GM18858 (cell line): Measurements from ENCODE around the gene FNIP2.

Experiments used
- ATAC-seq: cut with Tn5 transposase; IDR thresholded peaks from one replicate; pipeline ENCODE4 v1.9.1; 2021; ENCODE audit not compliant: unreplicated experiment

The FNIP2 gene

GRCh38 chr4:158835226-158836001, 66.6 kb downstream of the FNIP2 start:
- ATAC-seq: no peak

DNA sequence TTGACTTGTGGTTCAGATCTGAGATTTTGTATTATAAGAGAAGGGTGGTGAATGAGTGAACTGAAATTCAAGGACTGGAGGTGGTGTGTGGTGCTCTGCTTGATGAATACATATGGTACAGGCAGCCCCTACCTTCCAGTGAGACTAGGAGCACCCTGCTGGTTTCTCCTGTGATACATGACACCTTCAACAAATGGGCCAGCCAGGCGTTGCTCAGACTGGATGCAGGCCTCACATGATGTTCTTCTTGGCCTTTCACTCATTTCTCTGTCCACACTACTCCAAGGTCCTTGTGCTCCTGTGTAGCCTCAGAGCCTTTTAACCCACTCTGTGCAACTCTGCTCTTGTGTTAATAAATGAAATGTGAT, 67.2 kb downstream of the FNIP2 start:
- no peak for ATAC-seq

- no peak for ATAC-seq
Measured at GRCh38 chr4:158836828-158837449, 68.1 kb downstream of the FNIP2 start.

- no peak for ATAC-seq
Measured at GRCh38 chr4:158837527-158838141, 68.8 kb downstream of the FNIP2 start.

DNA sequence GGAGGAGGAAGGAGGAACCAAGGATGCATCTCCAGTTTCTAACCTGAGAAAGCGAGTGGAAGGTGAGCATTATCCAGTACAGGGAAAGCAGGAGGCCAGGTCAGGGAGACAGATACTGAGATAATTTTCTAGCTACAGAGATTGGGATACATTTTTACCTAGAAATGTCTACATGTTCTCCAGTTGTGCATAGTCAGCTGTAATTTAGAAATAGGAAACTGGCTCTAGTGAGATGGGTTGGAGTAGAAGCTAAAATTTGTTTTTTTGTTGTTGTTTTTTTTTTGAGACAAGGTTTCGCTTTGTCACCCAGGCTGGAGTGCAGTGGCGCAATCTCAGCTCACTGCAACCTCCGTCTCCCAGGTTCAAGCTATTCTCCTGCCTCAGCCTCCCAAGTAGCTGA, 71.3 kb downstream of the FNIP2 start:
- ATAC-seq: no peak

GRCh38 chr4:158841540-158841939, 72.7 kb downstream of the FNIP2 start:
- ATAC-seq: no peak

GRCh38 chr4:158845311-158846041, 76.7 kb downstream of the FNIP2 start:
- ATAC-seq: no peak

- ATAC-seq: no peak
Measured at GRCh38 chr4:158847535-158847934, 78.7 kb downstream of the FNIP2 start.

- ATAC-seq: no peak
Measured at GRCh38 chr4:158849681-158850080, 80.9 kb downstream of the FNIP2 start.

- ATAC-seq: no peak
Measured at GRCh38 chr4:158850371-158850770, 81.5 kb downstream of the FNIP2 start.

DNA sequence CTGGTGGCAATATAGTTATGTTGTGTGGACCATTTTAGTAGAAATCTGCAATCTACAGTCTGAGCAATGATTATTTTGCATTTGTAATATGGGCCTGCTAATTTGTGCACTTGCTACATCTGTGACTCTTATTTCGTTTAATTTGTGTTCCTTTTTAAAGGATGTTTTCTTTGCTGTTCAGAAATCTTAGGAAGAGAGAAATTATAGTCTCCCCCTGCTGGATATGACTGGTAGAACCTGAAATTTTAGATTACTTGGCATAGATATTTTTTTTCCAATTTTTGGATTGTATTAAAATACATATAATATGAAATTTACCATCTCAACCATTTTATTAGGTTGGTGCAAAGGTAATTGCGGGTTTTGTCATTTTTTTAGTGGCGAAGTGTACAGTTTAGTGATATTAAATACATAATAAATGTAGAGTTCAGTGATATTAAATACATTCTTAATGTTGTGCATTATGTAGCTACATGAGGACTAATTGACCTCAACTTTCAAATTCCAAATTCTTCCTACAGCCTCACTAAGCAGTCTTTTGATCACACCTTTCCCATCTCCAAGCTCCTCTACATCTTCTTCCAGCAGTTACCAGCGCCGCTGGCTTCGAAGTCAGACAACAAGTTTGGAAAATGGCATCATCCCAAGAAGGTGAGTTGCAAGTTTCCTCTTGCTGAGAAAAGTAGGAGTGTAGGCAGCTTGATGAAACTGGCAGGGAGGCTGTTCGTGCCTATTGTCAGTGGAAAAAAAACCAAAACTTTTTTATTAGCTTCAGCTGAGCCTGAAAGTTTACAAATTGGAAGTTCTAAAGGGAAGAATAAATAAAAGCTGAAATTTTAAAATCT, 82.2 kb downstream of the FNIP2 start:
- ATAC-seq: no peak

DNA sequence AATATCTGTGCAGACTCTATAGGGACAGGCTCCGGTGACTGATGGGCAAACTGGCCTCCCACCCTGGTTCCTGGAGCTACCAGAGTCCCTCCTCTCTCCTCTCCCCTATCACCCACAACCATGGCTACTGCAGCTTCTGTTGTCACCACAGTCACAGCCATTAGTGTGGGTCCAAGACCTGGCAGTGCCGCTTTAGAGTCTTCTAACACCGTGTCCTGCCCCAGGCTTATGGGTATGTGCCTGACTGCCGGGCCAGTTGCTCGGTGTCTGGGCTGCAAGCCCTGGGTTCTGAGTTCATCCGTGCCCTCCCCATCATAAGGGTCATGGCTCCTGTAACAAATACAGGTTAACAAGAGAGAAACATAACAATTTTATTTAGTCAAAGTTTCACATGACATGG, 85.4 kb downstream of the FNIP2 start:
- no peak for ATAC-seq

DNA sequence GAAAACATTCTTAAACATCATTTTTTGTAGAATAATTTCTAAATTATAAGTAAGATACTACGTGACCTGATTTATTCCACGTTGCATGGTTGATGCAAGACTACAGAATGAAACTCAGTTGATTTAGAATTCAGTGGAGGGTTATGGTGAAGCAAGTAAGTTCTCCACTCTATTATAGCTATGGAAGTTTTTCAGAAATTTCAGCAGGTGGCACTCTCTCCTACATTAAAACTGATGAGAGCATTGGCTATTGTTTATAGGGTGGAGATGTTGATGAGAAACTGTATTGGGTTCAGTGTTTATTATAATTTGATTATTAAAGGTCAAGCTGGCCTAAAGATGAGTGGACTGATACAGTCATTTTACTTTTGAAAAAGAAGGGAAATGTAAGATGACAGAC, 88.0 kb downstream of the FNIP2 start:
- peak; percentile 67 for ATAC-seq

- ATAC-seq: no peak
Measured at GRCh38 chr4:158857951-158858350, 89.1 kb downstream of the FNIP2 start.

DNA sequence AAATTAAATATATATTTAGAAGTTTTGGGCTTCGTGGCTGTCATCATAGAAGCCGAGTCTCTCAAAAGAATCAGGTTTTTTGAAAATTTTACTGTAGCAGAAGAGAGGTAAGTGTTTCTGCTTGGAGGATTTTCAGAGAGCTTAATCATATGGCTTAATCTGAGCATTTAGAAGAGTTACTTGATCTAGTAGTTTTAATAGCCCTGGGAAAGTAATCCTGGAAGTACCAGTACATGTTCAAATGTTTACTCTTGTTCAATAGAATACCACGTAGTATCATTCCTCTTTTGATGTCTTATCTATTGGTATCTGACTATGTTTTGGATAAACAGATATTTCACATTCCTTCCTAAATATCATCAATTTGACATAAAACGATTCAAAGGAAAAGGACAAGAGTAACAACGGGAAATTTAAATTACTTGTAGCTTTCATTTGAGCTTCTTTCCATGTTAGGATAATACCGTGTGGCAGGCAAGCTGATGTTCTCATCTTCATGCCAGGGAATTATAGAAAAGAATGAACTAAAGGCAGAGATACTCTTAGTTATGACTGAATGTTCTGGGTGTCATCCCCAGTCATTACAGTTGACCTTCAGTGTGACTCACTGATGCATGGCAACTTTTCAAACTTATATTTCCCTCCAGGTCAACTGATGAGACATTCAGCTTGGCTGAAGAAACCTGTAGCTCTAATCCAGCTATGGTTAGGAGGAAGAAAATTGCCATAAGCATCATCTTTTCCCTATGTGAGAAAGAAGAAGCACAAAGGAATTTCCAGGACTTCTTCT, 89.8 kb downstream of the FNIP2 start:
- ATAC-seq: no peak

DNA sequence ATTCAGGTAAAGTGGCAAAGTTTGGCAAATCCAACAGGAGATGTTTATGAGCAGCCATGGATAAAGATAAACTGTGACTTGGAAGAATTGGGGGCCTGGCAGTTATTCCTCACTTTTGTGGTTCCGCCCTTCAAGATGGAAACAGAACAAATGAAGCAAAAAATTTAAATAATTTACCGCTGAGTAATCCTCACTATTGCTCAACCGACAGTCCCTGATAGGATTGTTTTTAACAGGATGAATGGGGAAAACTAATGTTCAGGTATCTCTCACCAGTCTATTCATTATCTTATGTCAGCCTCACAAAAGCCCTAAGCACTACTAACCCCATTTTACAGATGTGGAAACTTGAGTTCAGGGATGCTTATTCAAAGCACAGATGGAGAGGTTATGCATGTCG, 90.8 kb downstream of the FNIP2 start:
- no peak for ATAC-seq

- peak; percentile 56 for ATAC-seq
Measured at GRCh38 chr4:158860856-158861255, 92.0 kb downstream of the FNIP2 start.

GRCh38 chr4:158861281-158861680, 92.5 kb downstream of the FNIP2 start:
- ATAC-seq: no peak

GRCh38 chr4:158861766-158862165, 92.9 kb downstream of the FNIP2 start:
- ATAC-seq: no peak

DNA sequence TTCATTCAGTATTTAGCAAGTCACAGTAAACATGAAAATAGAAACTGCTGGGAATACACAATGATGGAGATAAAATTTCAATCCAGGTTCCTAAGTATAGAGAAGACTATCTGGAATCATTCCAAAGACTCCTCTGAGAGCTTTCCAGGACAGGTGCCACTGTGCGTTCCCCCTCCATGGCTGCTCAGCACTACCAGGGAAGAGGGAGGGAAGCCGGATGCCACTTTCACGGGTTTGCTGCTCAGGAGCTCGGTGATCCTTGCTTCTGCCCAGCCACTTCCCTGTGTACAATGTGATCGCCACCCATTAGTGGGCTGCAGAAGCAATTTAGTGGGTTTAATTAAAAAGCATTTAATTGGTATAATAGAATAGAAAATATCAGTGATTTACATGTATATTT, 94.5 kb downstream of the FNIP2 start:
- no peak for ATAC-seq
